GM18508 (cell line): ENCODE data around the gene DLG5.

Source experiments
- ATAC-seq: cut with Tn5 transposase; IDR thresholded peaks from one replicate; pipeline ENCODE4 v1.9.1; 2021; ENCODE audit warnings: moderate number of reproducible peaks; ENCODE audit not compliant: insufficient read depth, unreplicated experiment

Gene DLG5

GRCh38 chr10:77926566-77927401, at the start of gene DLG5:
Gene DLG5, minus strand, starts transcription at chr10:77926755. Its CDS starts 235 bp downstream, at chr10:77926520.
- ATAC-seq: no peak

GRCh38 chr10:77975086-77975666, 48.6 kb upstream of the DLG5 start:
- no peak for ATAC-seq

- no peak for ATAC-seq
Measured at GRCh38 chr10:77974396-77975074, 48.0 kb upstream of the DLG5 start.

- ATAC-seq: no peak
Measured at GRCh38 chr10:77973276-77973675, 46.7 kb upstream of the DLG5 start.

GRCh38 chr10:77972148-77972547, 45.6 kb upstream of the DLG5 start:
- ATAC-seq: no peak

GRCh38 chr10:77971804-77972144, 45.2 kb upstream of the DLG5 start:
- ATAC-seq: no peak

- ATAC-seq: no peak
Measured at GRCh38 chr10:77970869-77971803, 44.6 kb upstream of the DLG5 start.

GRCh38 chr10:77969114-77969513, 42.6 kb upstream of the DLG5 start:
- no peak for ATAC-seq

GRCh38 chr10:77967611-77968022, 41.1 kb upstream of the DLG5 start:
- no peak for ATAC-seq

GRCh38 chr10:77965294-77965693, 38.7 kb upstream of the DLG5 start:
- no peak for ATAC-seq

- ATAC-seq: no peak
Measured at GRCh38 chr10:77964811-77965210, 38.3 kb upstream of the DLG5 start.

GRCh38 chr10:77963901-77964300, 37.3 kb upstream of the DLG5 start:
- ATAC-seq: no peak

GRCh38 chr10:77962350-77963146, 36.0 kb upstream of the DLG5 start:
- ATAC-seq: no peak

- no peak for ATAC-seq
Measured at GRCh38 chr10:77961668-77962067, 35.1 kb upstream of the DLG5 start.

GRCh38 chr10:77960829-77961329, 34.3 kb upstream of the DLG5 start:
- no peak for ATAC-seq

GRCh38 chr10:77959887-77960455, 33.4 kb upstream of the DLG5 start:
- no peak for ATAC-seq

GRCh38 chr10:77959384-77959783, 32.8 kb upstream of the DLG5 start:
- ATAC-seq: no peak

- no peak for ATAC-seq
Measured at GRCh38 chr10:77955136-77955535, 28.6 kb upstream of the DLG5 start.

- ATAC-seq: no peak
Measured at GRCh38 chr10:77949167-77949566, 22.6 kb upstream of the DLG5 start.
